Small intestine (tissue), 7 donors: ENCODE measurements around the gene ZSWIM6. TPM values are rescaled to one million over a fixed set of nuclear protein-coding genes. Genes with fewer than 3 reads are reported as not detected.
A peak's percentile ranks its signal among the peaks of the same experiment; 100 is the strongest.

Experiments
- DNase-seq, 2 donors: peaks; one replicate each; pipeline versions ENCODE4 v3.0.0 to v3.0.0-alpha.2; 2013
- FAIRE-seq: peaks from 2 replicates; lab custom pipeline; 2012; peaks lifted over from hg19 to GRCh38; lab: Jason Lieb, UNC
- H3K27ac ChIP-seq, 3 donors: one replicate each; pipeline ENCODE4 v1.5.1; 2013; ENCODE audit warnings: low read length in 2 of 3, mild to moderate bottlenecking in 2 of 3, control low read depth in 1 of 3, inconsistent platforms in 1 of 3, low read depth in 1 of 3, moderate library complexity in 1 of 3
- H3K27me3 ChIP-seq, 3 donors: one replicate each; pipeline ENCODE4 v1.6.1; 2013; ENCODE audit warnings: low read length in 3 of 3, inconsistent platforms in 1 of 3; ENCODE audit not compliant: control insufficient read depth in 3 of 3, insufficient read depth in 3 of 3
- H3K36me3 ChIP-seq, 3 donors: one replicate each; pipeline ENCODE4 v1.6.1; 2013; ENCODE audit warnings: low read length in 3 of 3, inconsistent platforms in 1 of 3, low read depth in 1 of 3, mild to moderate bottlenecking in 1 of 3, moderate library complexity in 1 of 3; ENCODE audit not compliant: control insufficient read depth in 3 of 3, insufficient read depth in 2 of 3
- H3K4me1 ChIP-seq, 3 donors: one replicate each; pipeline ENCODE4 v1.6.1; 2013; ENCODE audit warnings: low read length in 2 of 3, inconsistent platforms in 1 of 3, low read depth in 1 of 3, mild to moderate bottlenecking in 1 of 3, moderate library complexity in 1 of 3; ENCODE audit not compliant: control insufficient read depth in 3 of 3, insufficient read depth in 2 of 3
- H3K4me3 ChIP-seq, 3 donors: one replicate each; pipeline ENCODE4 v1.5.1; 2013; ENCODE audit warnings: low read length in 3 of 3, control low read depth in 1 of 3, inconsistent platforms in 1 of 3, low read depth in 1 of 3, mild to moderate bottlenecking in 1 of 3, moderate library complexity in 1 of 3
- H3K9me3 ChIP-seq, 2 donors: one replicate each; pipeline ENCODE4 v1.6.1; 2013; ENCODE audit warnings: low read depth in 1 of 2, low read length in 1 of 2; ENCODE audit not compliant: control insufficient read depth in 2 of 2, insufficient read depth in 1 of 2
- WGBS, 3 donors: extraction: QIAGEN DNeasy Blood & Tissue Kit; methylation state at CpG; one replicate each; pipeline ENCODE4 v1.1.7; 2013; 5-methylcytosine and 5-hydroxymethylcytosine counted together
- polyA plus RNA-seq, 4 donors: library from polyadenylated mRNA; stranded (reverse) in 3 of 4; unstranded in 1 of 4; fragments of 200-250 nt in 3 of 4; fragments of 120-200 nt in 1 of 4; gene quantifications; one replicate each; pipeline versions ENCODE4 v1.2.1 to v1.2.3, GENCODE V29; 2013
- donor health status: healthy with polysubstance abuse.
- donor health status: control.
- donor health status: control.
- donor health status: Bipolar disorder and iron deficiency.
- donor health status: healthy.

The ZSWIM6 gene
- polyA plus RNA-seq, 4 donors: 3.2 to 14.6 (median 4.2) TPM

GRCh38 chr5:61425918-61426317 lies 93.9 kb downstream of the ZSWIM6 start:
- peak; percentile 10 for FAIRE-seq
- 95 to 96% (median 96%) methylated on average over 1 of the region's 1 CpG for WGBS, 3 donors

GRCh38 chr5:61429906-61430305 lies 97.8 kb downstream of the ZSWIM6 start:
- DNase-seq (no peak), FAIRE-seq (no peak)
- H3K27ac ChIP-seq: no peak overlapping the region
- H3K27me3 ChIP-seq: no peaks in the 10 kb centered on the region
- no peaks in the 10 kb centered on the region for H3K9me3 ChIP-seq
- no peaks in the 10 kb centered on the region for H3K36me3 ChIP-seq
- 90 to 97% (median 96%) methylated on average over 1 of the region's 1 CpG for WGBS, 3 donors
- no peak overlapping the region for H3K4me3 ChIP-seq
- no peaks in the 10 kb centered on the region for H3K4me1 ChIP-seq

More at GRCh38 chr5:61425918-61426317, 93.9 kb downstream of the ZSWIM6 start:
- peaks cover 0 to 5% (median 0%) of the 10 kb centered on the region in 3 donors for H3K36me3 ChIP-seq
- H3K4me3 ChIP-seq: no peak overlapping the region
- no peaks in the 10 kb centered on the region for H3K4me1 ChIP-seq
- H3K27ac ChIP-seq: no peak overlapping the region
- H3K27me3 ChIP-seq: no peaks in the 10 kb centered on the region
- H3K9me3 ChIP-seq: no peaks in the 10 kb centered on the region
- no peak for DNase-seq

- H3K4me3 ChIP-seq: no peak overlapping the region
- H3K27ac ChIP-seq: peak overlapping the region in 1 of 3 donors; percentile 4
- H3K9me3 ChIP-seq: no peaks in the 10 kb centered on the region
- H3K27me3 ChIP-seq: no peaks in the 10 kb centered on the region
- DNase-seq (no peak), FAIRE-seq (no peak)
- H3K36me3 ChIP-seq: no peaks in the 10 kb centered on the region
- WGBS, 3 donors: 62 to 83% (median 74%) methylated on average over 6 of the region's 6 CpGs
- H3K4me1 ChIP-seq: no peaks in the 10 kb centered on the region
Observed at GRCh38 chr5:61431923-61432620, 100.0 kb downstream of the ZSWIM6 start.

GRCh38 chr5:61435368-61435767 lies 103.3 kb downstream of the ZSWIM6 start:
- Histone ChIP-seq H3K9me3 (peaks cover 0 to under 1% of the 10 kb centered on the region in 2 donors), H3K4me3 (no peak overlapping the region), H3K4me1 (no peaks in the 10 kb centered on the region), H3K27me3 (no peaks in the 10 kb centered on the region), H3K27ac (no peak overlapping the region), H3K36me3 (peaks cover 0 to 3% (median 0%) of the 10 kb centered on the region in 3 donors)
- no peak for FAIRE-seq
- DNase-seq: no peak
- WGBS, 3 donors: 77 to 92% (median 85%) methylated on average over 2 of the region's 2 CpGs

- Histone ChIP-seq H3K4me3 (no peak overlapping the region), H3K4me1 (no peaks in the 10 kb centered on the region), H3K27ac (no peak overlapping the region), H3K27me3 (no peaks in the 10 kb centered on the region), H3K36me3 (peaks cover 0 to 3% (median 0%) of the 10 kb centered on the region in 3 donors), H3K9me3 (peaks cover 0 to 25% of the 10 kb centered on the region in 2 donors)
- 90 to 93% (median 91%) methylated on average over 3 of the region's 3 CpGs for WGBS, 3 donors
- DNase-seq: no peak
- FAIRE-seq: no peak
Observed at GRCh38 chr5:61438298-61438970, 106.4 kb downstream of the ZSWIM6 start.

- H3K4me1 ChIP-seq: peaks cover 0 to 3% (median 0%) of the 10 kb centered on the region in 3 donors
- FAIRE-seq (no peak), DNase-seq (no peak)
- WGBS, 3 donors: 89 to 97% (median 92%) methylated on average over 3 of the region's 3 CpGs
- H3K4me3 ChIP-seq: no peak overlapping the region
- no peaks in the 10 kb centered on the region for H3K27me3 ChIP-seq
- H3K27ac ChIP-seq: no peak overlapping the region
- peaks cover 0 to 25% of the 10 kb centered on the region in 2 donors for H3K9me3 ChIP-seq
- H3K36me3 ChIP-seq: peaks cover 0 to 3% (median 0%) of the 10 kb centered on the region in 3 donors
Observed at GRCh38 chr5:61440086-61440485, 108.0 kb downstream of the ZSWIM6 start.

- peaks cover 0 to 3% (median 0%) of the 10 kb centered on the region in 3 donors for H3K36me3 ChIP-seq
- H3K27me3 ChIP-seq: no peaks in the 10 kb centered on the region
- DNase-seq (no peak), FAIRE-seq (no peak)
- no peak overlapping the region for H3K27ac ChIP-seq
- no peak overlapping the region for H3K4me3 ChIP-seq
- H3K4me1 ChIP-seq: peaks cover 0 to 3% (median 0%) of the 10 kb centered on the region in 3 donors
- 58 to 79% (median 77%) methylated on average over 3 of the region's 3 CpGs for WGBS, 3 donors
- peaks cover 0 to 25% of the 10 kb centered on the region in 2 donors for H3K9me3 ChIP-seq
Observed at GRCh38 chr5:61440596-61440995, 108.5 kb downstream of the ZSWIM6 start.

GRCh38 chr5:61441742-61442141 lies 109.7 kb downstream of the ZSWIM6 start:
- H3K36me3 ChIP-seq: peaks cover 0 to 3% (median 0%) of the 10 kb centered on the region in 3 donors
- H3K4me1 ChIP-seq: peaks cover 0 to 3% (median 0%) of the 10 kb centered on the region in 3 donors
- H3K27ac ChIP-seq: no peak overlapping the region
- H3K9me3 ChIP-seq: peaks cover 0 to 25% of the 10 kb centered on the region in 2 donors
- WGBS, 3 donors: 96 to 99% (median 96%) methylated on average over 4 of the region's 4 CpGs
- no peak overlapping the region for H3K4me3 ChIP-seq
- DNase-seq (no peak), FAIRE-seq (no peak)
- no peaks in the 10 kb centered on the region for H3K27me3 ChIP-seq
